HG03103 (cell line): ENCODE data around the gene LLGL1.

Experiments used
- ATAC-seq: cut with Tn5 transposase; IDR thresholded peaks from one replicate; pipeline ENCODE4 v1.9.1; 2021; ENCODE audit warnings: low read depth; ENCODE audit not compliant: unreplicated experiment

Gene LLGL1

GRCh38 chr17:18228176-18228682 lies 2.8 kb downstream of the LLGL1 start:
- no peak for ATAC-seq

GRCh38 chr17:18229254-18229653 lies 3.8 kb downstream of the LLGL1 start:
- ATAC-seq, result no peak

GRCh38 chr17:18229771-18230170 lies 4.3 kb downstream of the LLGL1 start:
- no peak for ATAC-seq

- ATAC-seq, result no peak
Measured at GRCh38 chr17:18230288-18231141, 5.1 kb downstream of the LLGL1 start.

- ATAC-seq, result no peak
Measured at GRCh38 chr17:18231164-18231563, 5.7 kb downstream of the LLGL1 start.

- no peak for ATAC-seq
Measured at GRCh38 chr17:18233803-18234518, 8.5 kb downstream of the LLGL1 start.

- ATAC-seq, result no peak
Measured at GRCh38 chr17:18234853-18235380, 9.5 kb downstream of the LLGL1 start.

- no peak for ATAC-seq
Measured at GRCh38 chr17:18235743-18236256, 10.4 kb downstream of the LLGL1 start.

GRCh38 chr17:18236494-18236893 lies 11.1 kb downstream of the LLGL1 start:
- no peak for ATAC-seq

GRCh38 chr17:18237461-18237860 lies 12.0 kb downstream of the LLGL1 start:
- ATAC-seq, result no peak

- no peak for ATAC-seq
Measured at GRCh38 chr17:18238299-18238698, 12.9 kb downstream of the LLGL1 start.

- ATAC-seq, result no peak
Measured at GRCh38 chr17:18240449-18240848, 15.0 kb downstream of the LLGL1 start.

- no peak for ATAC-seq
Measured at GRCh38 chr17:18241229-18241871, 15.9 kb downstream of the LLGL1 start.

- ATAC-seq, result no peak
Measured at GRCh38 chr17:18245038-18245776, 19.8 kb downstream of the LLGL1 start.

GRCh38 chr17:18246109-18246725 lies 20.8 kb downstream of the LLGL1 start:
- no peak for ATAC-seq

- ATAC-seq, result no peak
Measured at GRCh38 chr17:18246880-18247612, 21.6 kb downstream of the LLGL1 start.

GRCh38 chr17:18247613-18248001 lies 22.2 kb downstream of the LLGL1 start:
- ATAC-seq, result no peak

GRCh38 chr17:18248300-18248731 lies 22.9 kb downstream of the LLGL1 start:
- no peak for ATAC-seq

GRCh38 chr17:18248811-18249210 lies 23.4 kb downstream of the LLGL1 start:
- ATAC-seq, result no peak
